ENCODE data around the gene HHIPL1. TPM values are rescaled to one million over a fixed set of nuclear protein-coding genes. Genes with fewer than 3 reads are reported as not detected.

The HHIPL1 gene
- total RNA-seq, 2 experiments from 2014 or later, result 0.07 TPM; not detected in 1

GRCh38 chr14:99726538-99727095, 81.7 kb downstream of the HHIPL1 start:
- Mint-ChIP-seq H3K9me3 (ENCODE audit: low read depth) (no peaks in the 10 kb centered on the region), H3K27ac (no peak overlapping the region), H3K4me3 (no peak overlapping the region), H3K4me1 (no peaks in the 10 kb centered on the region), H3K36me3 (ENCODE audit: low read depth) (no peaks in the 10 kb centered on the region), H3K27me3 (peaks cover 10% of the 10 kb centered on the region)
- ChIA-PET CTCF (no interaction called here), POLR2A (no interaction called here)
- no peak for DNase-seq
- ATAC-seq, result no peak
- intact Hi-C loops (cut with DNase I, micrococcal nuclease), result no loop called here

DNA sequence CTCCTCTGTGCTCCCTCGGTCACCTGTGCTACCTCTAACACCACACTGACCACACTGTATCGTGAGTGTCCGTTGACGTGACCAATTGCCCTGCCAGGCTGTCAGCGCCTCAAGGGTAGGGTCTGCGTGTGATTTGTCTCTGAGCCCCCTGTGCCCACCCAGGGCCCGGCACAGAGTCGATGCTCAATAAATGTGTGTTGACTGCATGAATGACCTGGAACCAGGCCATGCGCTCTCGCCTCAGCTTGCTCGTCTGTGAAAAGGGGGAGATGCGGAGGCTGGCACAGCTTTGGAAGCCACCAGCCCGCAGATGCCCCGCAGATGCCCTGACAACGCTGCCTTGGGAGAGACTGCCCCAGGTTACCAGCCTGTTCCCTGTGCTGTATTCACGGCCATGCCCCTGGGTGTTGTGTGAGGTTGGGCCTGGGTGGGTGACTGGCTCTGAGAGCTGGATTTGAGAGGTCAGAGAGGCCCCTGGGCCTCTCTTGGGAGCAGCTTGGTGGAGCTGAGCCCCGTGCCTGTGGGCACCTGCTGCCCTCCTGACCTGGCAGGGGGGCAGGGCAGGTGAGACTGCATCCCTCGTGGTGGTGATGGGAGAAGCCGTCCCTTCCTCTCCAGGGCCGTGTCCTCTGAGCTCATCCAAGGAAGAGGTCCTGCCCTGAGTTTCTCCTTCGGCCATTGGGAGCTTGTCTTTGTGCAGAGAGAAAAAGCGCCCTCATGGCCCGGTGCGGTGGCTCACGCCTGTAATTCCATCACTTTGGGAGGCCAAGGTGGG, 82.4 kb downstream of the HHIPL1 start:
- CTCF ChIA-PET, result interaction anchor here (0.6 to 0.7 kb wide), 4 partner anchors 28 to 254 kb away, joined by 3 read pairs; no protein-coding TSS in a partner anchor
- Mint-ChIP-seq H3K9me3 (ENCODE audit: low read depth) (no peaks in the 10 kb centered on the region), H3K27me3 (peaks cover 11% of the 10 kb centered on the region), H3K36me3 (ENCODE audit: low read depth) (no peaks in the 10 kb centered on the region), H3K27ac (no peak overlapping the region), H3K4me1 (no peaks in the 10 kb centered on the region), H3K4me3 (no peak overlapping the region)
- POLR2A ChIA-PET, result no interaction called here
- ATAC-seq, result no peak
- DNase-seq, result no peak
- intact Hi-C loops (cut with DNase I, micrococcal nuclease), result no loop called here

GRCh38 chr14:99728231-99728920, 83.4 kb downstream of the HHIPL1 start:
- no peak overlapping the region for H3K27ac Mint-ChIP-seq
- ChIA-PET CTCF (interaction anchor here (0.6 to 2.4 kb wide), 4 partner anchors 156 to 255 kb away, joined by 3 to 11 read pairs (median 3); no protein-coding TSS in a partner anchor), POLR2A (no interaction called here)
- DNase-seq (no peak), ATAC-seq (no peak)
- peaks cover 16% of the 10 kb centered on the region for H3K27me3 Mint-ChIP-seq
- intact Hi-C loops (cut with DNase I, micrococcal nuclease), result no loop called here
- no peak overlapping the region for H3K4me3 Mint-ChIP-seq
- H3K4me1 Mint-ChIP-seq, result no peaks in the 10 kb centered on the region
- no peaks in the 10 kb centered on the region for H3K36me3 Mint-ChIP-seq (ENCODE audit: low read depth)
- H3K9me3 Mint-ChIP-seq (ENCODE audit: low read depth), result no peaks in the 10 kb centered on the region

DNA sequence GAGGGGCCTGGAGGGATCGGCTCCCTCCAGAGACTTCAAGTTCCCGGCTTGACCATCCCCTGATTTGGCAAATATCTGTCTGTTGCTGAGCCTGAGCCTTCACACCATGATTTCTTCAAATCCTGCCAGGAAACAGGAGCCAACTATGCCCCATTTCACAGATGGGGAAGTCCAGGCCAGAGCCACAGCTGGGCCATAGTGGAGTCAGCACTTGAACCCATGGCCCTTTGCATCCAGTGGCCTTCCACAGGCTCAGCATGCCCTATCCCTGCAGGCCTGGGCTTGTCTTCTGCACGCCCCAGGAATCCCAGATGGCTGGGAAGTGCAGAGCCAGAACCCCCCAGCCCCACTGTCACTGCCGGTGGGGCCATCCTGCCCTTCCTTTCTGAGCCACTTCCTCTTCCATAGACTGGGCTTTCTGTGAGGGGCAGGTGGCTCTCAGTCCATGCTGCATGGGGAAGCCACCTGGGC, 84.1 kb downstream of the HHIPL1 start:
- POLR2A ChIA-PET, result no interaction called here
- DNase-seq, result no peak
- intact Hi-C loops (cut with DNase I, micrococcal nuclease), result no loop called here
- no peak overlapping the region for H3K4me3 Mint-ChIP-seq
- H3K27me3 Mint-ChIP-seq, result peaks cover 20% of the 10 kb centered on the region
- CTCF ChIA-PET, result interaction anchor here (0.7 to 2.8 kb wide), 8 partner anchors 8 to 545 kb away, joined by 3 to 26 read pairs (median 7); no protein-coding TSS in a partner anchor
- no peaks in the 10 kb centered on the region for H3K9me3 Mint-ChIP-seq (ENCODE audit: low read depth)
- no peaks in the 10 kb centered on the region for H3K36me3 Mint-ChIP-seq (ENCODE audit: low read depth)
- no peak overlapping the region for H3K27ac Mint-ChIP-seq
- no peak for ATAC-seq
- H3K4me1 Mint-ChIP-seq, result no peaks in the 10 kb centered on the region

Other genes with a start within 250 kb of the HHIPL1 start
- 10 to 100 TPM; 51.5 to 62.3 TPM for gene SETD3, start 164.3 kb upstream of the HHIPL1 start, total RNA-seq
- gene CCNK, start 163.7 kb upstream of the HHIPL1 start, total RNA-seq, result 10 to 100 TPM; 93.7 to 96.2 TPM
- gene CCDC85C, start 40.9 kb upstream of the HHIPL1 start, total RNA-seq, result 1 to 10 TPM; 6.1 to 6.2 TPM
- gene CYP46A1, start 39.2 kb downstream of the HHIPL1 start, total RNA-seq, result under 1 TPM; 0.05 to 0.23 TPM
- 1 to 10 TPM; 1.7 TPM for gene EML1, start 148.3 kb downstream of the HHIPL1 start, total RNA-seq